HG03558 (cell line): ENCODE results near the gene CBX1.
A peak's percentile ranks its signal among the peaks of the same experiment; 100 is the strongest.

Experiments used
- ATAC-seq: cut with Tn5 transposase; IDR thresholded peaks from one replicate; pipeline ENCODE4 v1.9.1; 2021; ENCODE audit warnings: moderate number of reproducible peaks; ENCODE audit not compliant: unreplicated experiment; ENCODE audit errors: extremely low read depth

The CBX1 gene

GRCh38 chr17:48101012-48101720, at the start of gene CBX1:
TSS of gene CBX1 (minus strand) at chr17:48101478. CDS start at chr17:48077004, 24,474 bp downstream.
- peak; percentile 72 for ATAC-seq

DNA sequence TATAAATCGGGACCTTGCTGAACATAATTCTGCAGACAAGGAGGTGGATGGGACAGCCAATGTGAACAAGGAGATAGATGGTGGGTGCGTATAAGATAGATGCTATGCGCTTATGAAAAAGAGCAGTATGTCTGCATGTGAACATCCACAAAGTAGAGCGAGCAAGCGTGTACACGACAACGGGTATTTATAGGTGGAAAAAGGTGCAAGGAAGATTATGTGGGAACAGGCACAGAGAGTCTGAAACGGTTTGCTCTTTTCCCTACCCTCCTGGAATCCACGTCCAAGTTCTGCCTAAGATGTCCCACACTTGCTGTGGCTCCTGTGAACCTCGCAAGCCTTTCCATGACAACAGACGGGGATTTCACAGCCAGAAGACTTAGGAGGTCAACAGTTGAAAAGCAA, 49.3 kb upstream of the CBX1 start:
- ATAC-seq, result no peak

DNA sequence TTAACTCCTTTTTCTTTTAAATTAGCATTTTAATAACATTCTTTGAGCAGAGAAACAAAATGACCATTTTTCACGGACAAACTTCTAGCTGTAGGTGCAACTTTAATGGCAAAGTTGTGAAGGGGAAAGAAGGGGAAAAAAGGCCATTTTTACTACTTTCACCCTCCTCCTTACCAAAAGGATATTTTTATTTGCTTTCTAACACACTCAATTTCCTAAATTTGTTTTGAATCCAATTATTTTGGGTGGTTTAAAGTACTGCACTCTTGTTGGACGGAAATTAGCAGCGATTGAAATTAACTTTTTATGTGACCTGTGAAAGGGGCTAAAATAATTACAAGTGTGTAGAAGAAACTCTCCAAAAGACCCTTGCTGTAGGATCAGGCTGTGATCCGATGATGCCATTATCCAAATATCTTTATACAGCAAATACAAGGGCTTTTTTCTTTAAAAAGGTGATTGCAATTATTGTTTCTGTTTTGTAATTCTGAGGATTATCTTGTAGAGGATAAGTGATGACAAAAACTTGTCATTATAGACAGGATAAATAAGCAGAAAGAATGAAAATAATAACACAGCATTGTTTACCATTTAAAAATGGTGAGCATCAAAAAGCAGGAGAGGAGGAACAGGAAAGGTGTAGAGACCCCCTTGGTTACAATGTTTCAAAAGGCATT, 48.6 kb upstream of the CBX1 start:
- no peak for ATAC-seq

DNA sequence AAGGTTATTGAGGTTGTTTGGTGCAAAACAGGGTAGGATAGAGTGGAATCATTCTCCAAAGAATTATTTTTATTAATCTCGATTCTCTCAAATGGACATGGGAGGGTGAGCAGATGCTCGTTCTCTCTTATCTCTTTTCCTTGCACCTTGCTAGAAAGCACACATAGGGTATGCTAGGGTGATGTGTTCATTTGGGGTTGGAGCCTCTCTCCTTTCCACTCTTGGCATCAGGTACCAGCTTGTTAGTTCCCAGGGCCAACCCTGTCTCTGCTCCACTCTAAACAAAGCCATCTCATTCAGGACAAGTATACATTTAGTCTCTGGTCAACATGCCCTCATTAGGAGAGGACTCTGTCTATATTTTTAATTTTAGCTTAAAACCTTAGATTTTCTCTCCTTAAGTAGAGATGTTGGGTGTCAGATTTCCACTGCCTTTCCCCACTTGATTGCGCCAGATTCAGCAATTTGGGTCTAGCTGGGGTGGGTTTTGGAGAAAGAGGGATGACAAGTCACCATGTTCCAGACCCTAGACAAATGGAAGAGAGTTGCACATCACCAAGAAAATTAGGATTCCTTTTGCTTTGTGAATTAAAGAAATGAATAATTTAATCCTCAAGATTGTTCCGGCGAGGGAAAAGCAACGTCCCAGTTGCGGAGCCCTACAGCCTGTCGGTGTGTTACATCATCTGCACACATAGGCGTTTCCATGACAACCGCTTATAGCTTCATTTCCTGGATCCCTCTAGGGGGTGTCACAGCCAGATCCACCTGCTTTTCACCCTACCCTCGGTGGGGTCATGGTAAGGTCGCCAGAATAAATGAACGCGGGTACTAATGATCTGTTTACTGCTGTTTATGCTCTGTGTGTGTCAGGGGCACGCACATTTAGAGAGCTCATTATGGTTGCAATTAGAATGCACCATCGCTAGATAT, 47.8 kb upstream of the CBX1 start:
- no peak for ATAC-seq

DNA sequence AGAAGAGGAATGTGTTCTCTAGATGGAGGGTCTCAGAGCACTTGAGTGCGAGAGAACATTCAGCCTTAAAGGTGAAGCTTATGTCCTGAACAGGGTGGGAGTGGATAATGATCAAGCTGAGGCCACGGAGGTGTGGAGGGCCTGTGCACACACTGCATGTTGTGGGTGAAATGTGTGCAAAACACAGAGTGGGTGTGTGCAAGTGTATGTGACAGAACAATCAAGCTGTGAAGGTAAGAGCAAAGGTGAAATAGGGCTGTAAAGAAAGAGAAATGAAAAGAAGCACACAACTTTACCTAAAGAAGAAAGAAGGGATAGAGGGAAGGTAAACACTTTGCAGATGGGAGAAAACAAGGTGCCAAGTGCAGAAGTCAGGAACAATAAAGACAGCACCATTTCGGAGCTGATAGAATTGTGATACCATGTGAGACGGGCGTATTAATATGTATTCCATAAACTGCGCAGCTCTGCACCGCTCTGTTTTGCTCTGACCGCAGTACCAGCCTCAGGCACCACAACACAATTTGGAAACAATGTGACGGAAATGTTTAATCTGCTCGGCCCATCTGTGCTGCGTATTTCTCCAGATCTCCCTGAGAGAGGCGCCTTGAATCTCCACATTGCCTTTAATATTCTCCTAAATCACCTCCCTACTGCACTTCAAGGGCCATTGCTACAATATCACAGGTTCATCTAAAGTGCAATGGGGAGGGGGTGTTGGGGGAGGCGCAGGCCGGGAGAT, 46.9 kb upstream of the CBX1 start:
- no peak for ATAC-seq

DNA sequence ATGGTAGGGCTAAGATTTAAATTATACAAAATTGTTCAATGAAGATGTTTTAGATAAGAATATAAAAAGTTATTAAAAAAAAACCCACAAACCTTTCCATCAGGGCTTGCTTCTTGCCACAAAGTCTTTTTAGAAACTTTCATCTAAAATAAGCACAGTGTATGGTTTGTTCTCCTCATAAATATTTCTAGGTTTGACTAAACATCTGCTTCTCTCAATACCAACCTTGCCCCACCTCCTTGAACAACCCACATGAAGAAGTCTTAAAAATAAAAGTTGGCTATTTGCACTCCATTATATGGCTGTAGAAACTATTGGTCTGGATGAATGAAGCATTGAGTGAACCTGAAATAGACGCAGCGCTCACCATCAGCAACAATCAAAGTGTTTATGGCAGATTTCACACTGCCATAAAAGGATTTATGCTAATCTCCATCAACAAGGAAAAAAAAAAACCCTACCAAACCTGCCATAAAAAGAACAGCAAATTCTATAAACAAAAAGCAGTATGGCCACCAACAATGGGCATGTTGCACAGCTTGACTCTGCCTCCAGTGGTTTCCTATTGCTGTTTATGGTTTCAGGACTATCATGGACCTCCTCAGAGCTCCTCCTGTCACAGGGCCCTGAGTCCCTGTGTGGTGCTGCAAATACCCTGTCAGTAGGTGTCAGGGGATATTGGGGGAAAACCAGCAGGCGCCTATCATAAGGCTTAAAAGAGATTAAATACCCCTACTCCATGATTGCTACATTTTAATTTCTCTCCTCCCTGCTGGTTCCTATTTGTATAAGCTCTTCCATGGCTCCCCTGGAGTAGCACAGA, 43.9 kb upstream of the CBX1 start:
- no peak for ATAC-seq

GRCh38 chr17:48144231-48144630, 43.0 kb upstream of the CBX1 start:
- no peak for ATAC-seq

DNA sequence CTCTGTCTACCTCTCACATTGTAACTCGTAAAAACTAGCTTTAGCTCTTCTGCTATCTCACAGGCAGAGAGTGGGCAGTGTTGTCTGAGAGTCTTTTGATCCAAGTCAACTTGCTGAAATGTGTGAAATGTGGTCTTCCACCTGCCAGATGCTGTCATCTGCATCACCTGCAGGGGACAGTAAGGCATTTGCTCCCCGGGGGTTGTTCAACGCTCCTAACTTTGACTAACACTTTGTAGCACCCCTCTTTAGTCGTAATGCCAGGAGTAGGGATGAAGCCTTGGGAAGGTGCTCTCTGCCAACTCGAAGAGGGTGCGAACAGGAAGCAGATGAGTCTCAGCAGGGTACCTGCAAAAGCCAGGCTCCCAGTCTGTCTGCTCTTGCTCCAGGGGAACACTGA, 42.4 kb upstream of the CBX1 start:
- ATAC-seq, result no peak

DNA sequence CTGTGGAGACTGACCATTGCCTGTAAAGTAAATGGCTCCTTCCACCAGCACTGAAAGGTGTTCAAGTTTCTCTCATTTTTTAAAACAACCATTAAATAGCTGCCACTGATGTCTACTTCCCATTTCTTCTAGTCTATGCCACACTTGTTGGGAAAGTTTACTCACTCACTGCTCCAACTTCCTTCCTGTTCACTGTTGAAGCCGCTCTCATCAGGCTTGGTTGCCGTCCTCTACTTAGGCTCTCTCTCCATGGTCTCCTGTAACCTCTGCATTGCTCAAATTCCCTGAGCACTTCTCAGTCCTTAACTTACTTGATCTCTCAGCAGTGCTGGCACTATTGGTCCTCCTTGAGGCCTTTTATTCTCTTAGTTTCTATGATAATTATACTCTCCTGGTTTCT, 38.7 kb upstream of the CBX1 start:
- ATAC-seq, result no peak

DNA sequence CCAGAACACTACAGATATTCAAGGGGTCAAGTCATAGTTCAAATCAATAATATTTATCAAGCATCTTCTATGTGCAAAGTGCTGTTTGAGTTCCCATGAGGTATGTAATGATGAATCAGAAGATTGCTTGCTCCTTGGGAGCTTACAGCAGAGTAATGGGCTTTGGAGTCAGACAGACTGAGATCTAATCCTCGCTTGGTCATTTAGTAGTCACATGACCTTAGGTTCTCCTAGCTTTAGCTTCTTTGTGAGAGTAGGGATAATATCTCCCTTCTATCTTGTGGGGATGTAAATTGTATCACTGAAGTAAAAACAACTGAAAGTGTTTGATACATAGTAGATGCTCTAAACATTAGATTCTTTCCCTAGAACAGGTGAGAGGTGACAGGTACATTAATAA, 36.4 kb upstream of the CBX1 start:
- ATAC-seq, result no peak

- ATAC-seq, result no peak
Measured at GRCh38 chr17:48134912-48135480, 33.7 kb upstream of the CBX1 start.

- no peak for ATAC-seq
Measured at GRCh38 chr17:48132385-48132784, 31.1 kb upstream of the CBX1 start.

DNA sequence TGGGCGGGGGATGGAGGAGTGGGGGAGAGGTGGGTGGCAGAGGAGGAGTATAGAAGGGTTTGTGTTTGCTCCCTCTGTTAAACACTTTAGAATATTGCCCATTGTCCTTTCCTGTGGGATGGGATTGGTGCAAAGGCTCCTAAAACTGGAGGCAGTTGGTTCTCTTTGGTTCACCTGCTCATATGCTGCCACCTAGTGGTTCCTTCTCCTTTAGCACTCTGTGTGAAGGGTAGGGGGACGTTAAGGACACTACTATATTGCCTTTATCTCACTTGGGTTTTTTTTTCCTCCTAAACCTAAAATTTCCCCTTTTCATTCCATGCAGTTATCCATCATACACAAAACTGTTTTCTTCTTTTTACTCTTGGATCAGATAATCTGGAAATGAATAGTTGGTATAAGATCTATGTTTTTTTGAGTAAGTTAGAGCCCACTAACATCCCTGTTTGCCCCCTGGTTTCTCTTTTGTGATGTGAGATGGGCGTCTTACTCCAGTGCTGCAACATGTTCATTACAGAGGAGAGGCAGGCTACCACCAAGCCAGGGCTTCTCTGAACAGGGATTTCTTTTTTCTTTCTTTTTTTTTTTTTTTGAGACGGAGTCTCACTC, 30.0 kb upstream of the CBX1 start:
- ATAC-seq, result no peak

DNA sequence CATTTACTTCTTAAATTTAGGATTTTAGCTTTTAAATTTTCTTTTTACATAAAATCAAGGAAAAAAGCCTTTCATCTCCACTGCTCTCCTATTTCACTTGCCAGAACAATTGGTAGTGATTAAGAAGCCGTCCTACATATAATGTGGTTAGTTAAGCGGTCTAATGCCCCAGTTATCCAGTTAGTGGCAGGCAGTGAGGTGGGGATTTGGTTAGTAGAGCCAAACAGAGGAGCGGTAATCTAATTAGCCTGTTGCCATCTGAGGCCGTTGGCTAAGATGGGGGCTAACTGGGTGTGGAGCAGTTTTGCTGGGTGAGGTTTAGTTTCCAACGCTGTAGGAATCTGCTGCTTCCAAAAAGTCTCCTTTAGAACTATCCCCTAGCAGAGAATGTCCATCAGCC, 28.7 kb upstream of the CBX1 start:
- ATAC-seq, result no peak

- no peak for ATAC-seq
Measured at GRCh38 chr17:48128400-48128799, 27.1 kb upstream of the CBX1 start.

DNA sequence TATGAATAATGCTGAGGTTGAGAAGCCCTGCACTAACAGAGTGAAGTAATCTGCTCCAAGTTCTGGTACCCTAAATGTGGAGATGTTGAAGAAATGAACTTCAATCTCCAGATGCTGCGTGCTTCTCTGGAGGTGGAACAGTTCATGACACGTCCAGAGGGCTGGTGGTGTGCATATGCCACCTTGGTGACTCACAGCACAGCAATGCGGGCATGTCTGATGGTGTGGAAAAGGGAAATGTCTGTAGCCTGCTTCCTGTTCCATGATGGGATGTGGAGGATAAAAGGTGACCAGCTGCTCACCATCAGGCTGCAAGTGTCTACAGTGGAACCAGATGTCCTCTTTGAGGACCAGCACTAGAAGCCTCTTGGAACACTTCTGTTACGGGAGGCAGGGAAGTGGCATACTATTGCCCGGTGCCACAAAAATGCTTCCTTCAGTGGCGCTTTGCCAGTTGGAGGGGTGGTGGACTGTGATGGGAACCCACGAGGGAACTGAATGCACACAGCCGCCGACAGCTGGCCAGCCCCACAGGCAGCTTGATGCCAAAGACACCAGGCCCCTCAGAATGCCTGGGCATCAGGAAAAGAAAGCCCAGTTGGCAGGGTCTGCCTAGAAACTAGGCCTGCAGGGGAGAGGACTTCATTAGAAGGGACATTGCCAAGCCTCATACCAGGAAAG, 26.2 kb upstream of the CBX1 start:
- ATAC-seq, result no peak

- no peak for ATAC-seq
Measured at GRCh38 chr17:48126532-48126850, 25.2 kb upstream of the CBX1 start.

DNA sequence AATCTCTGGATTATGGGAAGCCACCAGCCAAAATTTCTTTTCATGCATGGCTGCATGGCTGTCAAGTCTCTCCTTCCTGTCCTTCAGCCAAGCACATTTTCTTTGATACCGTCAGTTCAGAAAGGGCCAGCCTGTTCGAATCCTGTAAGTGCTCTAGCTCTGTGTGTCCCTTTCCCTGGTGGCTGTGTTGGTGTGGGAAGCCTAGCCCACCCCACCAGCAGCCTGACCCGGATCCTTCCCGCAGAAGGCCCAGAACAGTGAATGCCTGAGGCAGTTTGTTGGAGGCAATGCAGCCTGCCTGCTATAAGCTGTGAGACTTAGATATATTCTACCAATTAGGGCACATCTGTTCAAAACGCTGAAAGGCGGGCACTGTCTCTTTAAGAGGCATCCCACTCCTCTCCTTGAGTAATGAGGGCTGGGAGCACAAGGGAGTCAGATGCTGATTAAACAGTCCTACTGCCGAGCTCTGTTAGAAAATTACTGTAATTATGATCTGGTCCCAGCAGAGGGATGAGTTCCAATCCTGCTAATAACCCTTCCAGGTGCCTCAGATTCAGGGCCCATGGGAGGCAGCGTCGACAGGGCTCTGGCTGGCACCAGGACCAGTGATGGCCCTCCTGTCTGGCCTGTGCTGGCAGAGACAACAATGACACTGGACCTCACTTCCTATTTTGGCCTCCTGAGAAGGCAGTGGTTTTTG, 24.7 kb upstream of the CBX1 start:
- ATAC-seq, result no peak
